ENCODE results near the gene SCAMP1. TPM values are rescaled to one million over a fixed set of nuclear protein-coding genes. Genes with fewer than 3 reads are reported as not detected.
A peak's percentile ranks its signal among the peaks of the same experiment; 100 is the strongest.

The SCAMP1 gene
- total and polyA plus RNA-seq, 10 donors, result 3.7 to 28.2 (median 21.7) TPM

- H3K9me3 ChIP-seq, result peaks cover 0 to 22% (median 15%) of the 10 kb centered on the region in 8 donors
- no peak for TF ChIP-seq POLR2A (IDR thresholded peaks at IDR 0.05)
- no peak for TF ChIP-seq CTCF (IDR thresholded peaks at IDR 0.05 in 8 of 11, conservative IDR thresholded peaks at IDR 0.05 in 3 of 11)
- TF ChIP-seq POLR2AphosphoS5 (IDR thresholded peaks at IDR 0.05), result no peak
- intact Hi-C loops (cut with DNase I; ENCODE audit: low total_unique reads), result no loop called here
Measured at GRCh38 chr5:78336698-78337097, 23.7 kb upstream of the SCAMP1 start.

GRCh38 chr5:78339617-78340436, 20.6 kb upstream of the SCAMP1 start:
- Histone ChIP-seq H3K4me3 (no peak overlapping the region), H3K4me1 (no peaks in the 10 kb centered on the region), H3K36me3 (no peaks in the 10 kb centered on the region), H3K9me3 (peaks cover 0 to 22% (median 15%) of the 10 kb centered on the region in 8 donors), H3K27ac (peak overlapping the region in 3 of 8 donors; percentile 17 to 43 (median 23)), H3K27me3 (replicated peaks in 1 of 7) (no peaks in the 10 kb centered on the region)
- intact Hi-C loops (cut with DNase I; ENCODE audit: low total_unique reads), result no loop called here
- DNase-seq, result no peak
- 58 to 79% (median 63%) methylated on average over 5 of the region's 5 CpGs for WGBS, 5 donors
- no peak for TF ChIP-seq POLR2A (IDR thresholded peaks at IDR 0.05)
- no peak for TF ChIP-seq CTCF (IDR thresholded peaks at IDR 0.05 in 8 of 11, conservative IDR thresholded peaks at IDR 0.05 in 3 of 11)
- no peak for TF ChIP-seq POLR2AphosphoS5 (IDR thresholded peaks at IDR 0.05)

More at GRCh38 chr5:78336698-78337097, 23.7 kb upstream of the SCAMP1 start:
- H3K27me3 ChIP-seq (replicated peaks in 1 of 7), result no peaks in the 10 kb centered on the region
- no peaks in the 10 kb centered on the region for H3K4me1 ChIP-seq
- no peak overlapping the region for H3K27ac ChIP-seq
- 83 to 89% (median 85%) methylated on average over 2 of the region's 2 CpGs for WGBS, 5 donors
- DNase-seq, result no peak
- H3K36me3 ChIP-seq, result no peaks in the 10 kb centered on the region
- H3K4me3 ChIP-seq, result no peak overlapping the region

GRCh38 chr5:78341440-78341839, 19.0 kb upstream of the SCAMP1 start:
- Histone ChIP-seq H3K27ac (no peak overlapping the region), H3K4me3 (no peak overlapping the region), H3K9me3 (peaks cover 0 to 22% (median 15%) of the 10 kb centered on the region in 8 donors), H3K27me3 (replicated peaks in 1 of 7) (no peaks in the 10 kb centered on the region), H3K36me3 (no peaks in the 10 kb centered on the region), H3K4me1 (no peaks in the 10 kb centered on the region)
- 70 to 82% (median 79%) methylated on average over 3 of the region's 3 CpGs for WGBS, 5 donors
- intact Hi-C loops (cut with DNase I; ENCODE audit: low total_unique reads), result no loop called here
- DNase-seq, result no peak
- TF ChIP-seq POLR2AphosphoS5 (IDR thresholded peaks at IDR 0.05) (no peak), CTCF (IDR thresholded peaks at IDR 0.05 in 8 of 11, conservative IDR thresholded peaks at IDR 0.05 in 3 of 11) (no peak)

GRCh38 chr5:78345485-78345884, 14.9 kb upstream of the SCAMP1 start:
- Histone ChIP-seq H3K4me3 (no peak overlapping the region), H3K9me3 (no peaks in the 10 kb centered on the region), H3K36me3 (no peaks in the 10 kb centered on the region), H3K27me3 (replicated peaks in 1 of 7) (no peaks in the 10 kb centered on the region), H3K4me1 (no peaks in the 10 kb centered on the region), H3K27ac (no peak overlapping the region)
- 43 to 58% (median 55%) methylated on average over 3 of the region's 3 CpGs for WGBS, 5 donors
- intact Hi-C loops (cut with DNase I; ENCODE audit: low total_unique reads), result no loop called here
- no peak for TF ChIP-seq CTCF (IDR thresholded peaks at IDR 0.05 in 8 of 11, conservative IDR thresholded peaks at IDR 0.05 in 3 of 11)
- no peak for TF ChIP-seq POLR2AphosphoS5 (IDR thresholded peaks at IDR 0.05)
- TF ChIP-seq POLR2A (IDR thresholded peaks at IDR 0.05), result no peak
- no peak for DNase-seq

All from spleen (tissue), 11 donors.